A673 (cell line): ENCODE data around the gene THSD4. TPM values are rescaled to one million over a fixed set of nuclear protein-coding genes. Genes with fewer than 3 reads are reported as not detected.

ENCODE experiments used
- BruUV-seq: library from RNA; stranded (reverse); fragments of 400-500 nt; replicated peaks from 2 replicates; lab custom pipeline; 2021; lab: Mats Ljungman, UMichigan
- CTCF ChIA-PET: fragments of 300-600 bp; sonication (Branson Sonifier 250); formaldehyde crosslinking; loops from one replicate; lab custom pipeline; 2022; ENCODE audit warnings: antibody characterized with exemption; lab: Charles Lee
- POLR2A ChIA-PET: fragments of 300-600 bp; sonication (Branson Sonifier 250); formaldehyde crosslinking; loops from one replicate; lab custom pipeline; 2022; ENCODE audit warnings: antibody characterized with exemption; ENCODE audit not compliant: low non-redundant PET; lab: Charles Lee
- DNase-seq: peaks from one replicate; pipeline ENCODE4 v3.0.0-alpha.2; 2015; ENCODE audit warnings: low spot score
- H3K27ac ChIP-seq: fragments of 200-600 bp; sonication (generic); 2 replicates; pipeline ENCODE4 v1.5.1; 2016; ENCODE audit warnings: mixed run types, low read depth, mild to moderate bottlenecking, mixed read lengths, antibody characterized with exemption, low read length; ENCODE audit not compliant: poor library complexity, severe bottlenecking
- H3K27me3 ChIP-seq: fragments of 200-600 bp; sonication (generic); replicated peaks from 2 replicates; pipeline ENCODE4 v1.6.1; 2017; ENCODE audit warnings: mixed run types, low read depth, mild to moderate bottlenecking, mixed read lengths, antibody characterized with exemption, low read length; ENCODE audit not compliant: insufficient read depth, poor library complexity
- H3K36me3 ChIP-seq: fragments of 200-600 bp; sonication (generic); 2 replicates; pipeline ENCODE4 v1.6.1; 2016; ENCODE audit warnings: mixed run types, mild to moderate bottlenecking, mixed read lengths, antibody characterized with exemption, low read length; ENCODE audit not compliant: insufficient read depth, poor library complexity, severe bottlenecking
- H3K4me1 ChIP-seq: fragments of 200-600 bp; sonication (generic); 2 replicates; pipeline ENCODE4 v1.6.1; 2017; ENCODE audit warnings: mixed run types, mild to moderate bottlenecking, mixed read lengths, antibody characterized with exemption, low read length; ENCODE audit not compliant: insufficient read depth, poor library complexity, severe bottlenecking
- H3K4me3 ChIP-seq: fragments of 200-600 bp; sonication (generic); 2 replicates; pipeline ENCODE4 v1.5.1; 2016; ENCODE audit warnings: low read depth, mixed run types, mild to moderate bottlenecking, mixed read lengths, low read length; ENCODE audit not compliant: poor library complexity, severe bottlenecking
- H3K9me3 ChIP-seq: fragments of 200-600 bp; sonication (generic); 2 replicates; pipeline ENCODE4 v1.6.1; 2016; ENCODE audit warnings: mixed run types, low read depth, mild to moderate bottlenecking, mixed read lengths, antibody characterized with exemption, low read length; ENCODE audit not compliant: poor library complexity, severe bottlenecking
- EZH2 ChIP-seq: fragments of 200-600 bp; sonication (generic); IDR thresholded peaks from 2 replicates; pipeline ENCODE4 v1.6.1; 2017; ENCODE audit warnings: borderline replicate concordance, low read depth, mild to moderate bottlenecking, mixed read lengths, antibody characterized with exemption, low read length; ENCODE audit not compliant: poor library complexity, severe bottlenecking
- intact Hi-C: fragments of 100-400 bp; cut with micrococcal nuclease; formaldehyde crosslinking; loops from one replicate; pipeline ENCODE4 v1.10.0; 2022; ENCODE audit not compliant: unreplicated experiment
- total RNA-seq: library from RNA; stranded (reverse); gene quantifications from 2 replicates; pipeline ENCODE4 v1.2.3, GENCODE V29; 2021
- TF ChIP-seq, protein P1 (sequence below): fragments of 300-800, 200-600 bp; sonication (generic); conservative IDR thresholded peaks from 2 replicates; pipeline ENCODE4 v1.5.1; 2017; ENCODE audit warnings: low read depth, mild to moderate bottlenecking, antibody characterized with exemption, low read length, moderate library complexity, mixed read lengths

THSD4 gene
- total RNA-seq, 1 experiment from 2014 or later: 2.4 TPM

DNA sequence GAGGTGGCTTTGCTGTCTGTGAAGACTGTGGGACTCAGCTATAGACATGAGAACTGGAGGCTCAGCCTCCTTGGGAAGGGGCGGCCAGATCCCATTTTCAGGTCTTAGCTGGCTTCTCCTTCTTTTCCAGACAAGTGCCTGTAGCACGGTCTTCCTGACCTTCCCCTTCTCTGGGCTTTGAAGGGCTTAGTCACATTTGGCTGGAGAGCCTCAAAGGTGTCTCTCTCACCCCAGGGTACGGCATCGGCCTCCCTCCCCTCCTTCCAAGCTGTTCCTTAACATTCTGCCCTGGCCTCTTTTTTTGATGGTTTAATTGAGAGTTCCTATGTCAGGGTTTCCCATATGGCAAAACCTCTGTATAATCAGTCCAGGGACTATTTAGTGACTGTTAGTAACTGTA is 242.7 kb downstream of the THSD4 start:
- Histone ChIP-seq H3K27ac (no peak overlapping the region), H3K27me3 (no peaks in the 10 kb centered on the region), H3K36me3 (no peaks in the 10 kb centered on the region), H3K9me3 (no peaks in the 10 kb centered on the region), H3K4me1 (peaks cover 10% of the 10 kb centered on the region), H3K4me3 (no peak overlapping the region)
- CTCF ChIA-PET: no interaction called here
- DNase-seq: no peak
- no TSS peak for BruUV-seq
- POLR2A ChIA-PET: no interaction called here
- intact Hi-C loops: no loop called here
- no peak for TF ChIP-seq EZH2
- TF ChIP-seq, protein P1, sequence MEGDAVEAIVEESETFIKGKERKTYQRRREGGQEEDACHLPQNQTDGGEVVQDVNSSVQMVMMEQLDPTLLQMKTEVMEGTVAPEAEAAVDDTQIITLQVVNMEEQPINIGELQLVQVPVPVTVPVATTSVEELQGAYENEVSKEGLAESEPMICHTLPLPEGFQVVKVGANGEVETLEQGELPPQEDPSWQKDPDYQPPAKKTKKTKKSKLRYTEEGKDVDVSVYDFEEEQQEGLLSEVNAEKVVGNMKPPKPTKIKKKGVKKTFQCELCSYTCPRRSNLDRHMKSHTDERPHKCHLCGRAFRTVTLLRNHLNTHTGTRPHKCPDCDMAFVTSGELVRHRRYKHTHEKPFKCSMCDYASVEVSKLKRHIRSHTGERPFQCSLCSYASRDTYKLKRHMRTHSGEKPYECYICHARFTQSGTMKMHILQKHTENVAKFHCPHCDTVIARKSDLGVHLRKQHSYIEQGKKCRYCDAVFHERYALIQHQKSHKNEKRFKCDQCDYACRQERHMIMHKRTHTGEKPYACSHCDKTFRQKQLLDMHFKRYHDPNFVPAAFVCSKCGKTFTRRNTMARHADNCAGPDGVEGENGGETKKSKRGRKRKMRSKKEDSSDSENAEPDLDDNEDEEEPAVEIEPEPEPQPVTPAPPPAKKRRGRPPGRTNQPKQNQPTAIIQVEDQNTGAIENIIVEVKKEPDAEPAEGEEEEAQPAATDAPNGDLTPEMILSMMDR: no peak

DNA sequence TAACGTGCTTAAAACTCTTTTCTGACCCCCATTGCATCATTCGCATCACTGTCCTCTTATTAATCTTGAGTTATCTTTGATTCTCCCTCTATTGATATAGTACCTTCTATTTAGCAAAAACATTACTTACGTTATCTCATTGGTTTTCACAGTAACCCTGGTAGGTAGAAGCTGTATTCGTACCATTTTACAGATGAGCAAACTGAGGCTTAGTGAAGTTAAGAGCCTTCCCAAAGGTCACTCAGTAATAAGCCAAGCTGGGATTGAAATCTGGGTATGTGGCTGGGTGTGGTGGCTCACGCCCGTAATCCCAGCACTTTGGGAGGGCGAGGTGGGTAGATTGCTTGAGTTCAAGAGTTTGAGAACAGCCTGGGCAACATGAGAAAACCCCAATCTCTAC is 244.0 kb downstream of the THSD4 start:
- peaks cover 13% of the 10 kb centered on the region for H3K4me1 ChIP-seq
- no peak for TF ChIP-seq EZH2
- TF ChIP-seq, protein P1: no peak
- no peaks in the 10 kb centered on the region for H3K27me3 ChIP-seq
- POLR2A ChIA-PET: no interaction called here
- H3K9me3 ChIP-seq: no peaks in the 10 kb centered on the region
- H3K36me3 ChIP-seq: no peaks in the 10 kb centered on the region
- no peak overlapping the region for H3K4me3 ChIP-seq
- no TSS peak for BruUV-seq
- no peak for DNase-seq
- intact Hi-C loops: no loop called here
- CTCF ChIA-PET: no interaction called here
- H3K27ac ChIP-seq: no peak overlapping the region

DNA sequence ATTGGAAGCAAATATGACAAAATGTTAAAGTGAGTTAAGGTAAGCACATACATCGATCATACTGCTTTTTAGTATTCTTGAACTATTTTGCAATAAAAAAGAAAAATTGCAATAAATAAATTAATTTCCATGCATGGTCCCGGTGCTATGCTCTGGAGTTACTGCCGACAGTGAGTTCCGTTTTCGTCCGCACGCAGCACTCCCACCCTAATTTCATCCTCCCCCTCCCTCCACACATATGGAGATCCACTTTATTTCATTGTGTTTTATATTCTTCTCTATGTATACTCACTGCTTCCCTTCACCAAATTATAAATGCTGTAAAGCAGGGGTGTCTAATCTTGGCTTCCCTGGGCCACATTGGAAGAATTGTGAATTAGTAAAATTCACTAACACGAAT is 247.3 kb downstream of the THSD4 start:
- CTCF ChIA-PET: no interaction called here
- POLR2A ChIA-PET: no interaction called here
- intact Hi-C loops: no loop called here

More for the DNA sequence above, 247.3 kb downstream of the THSD4 start:
- TF ChIP-seq, protein P1: no peak
- no peak for TF ChIP-seq EZH2
- no TSS peak for BruUV-seq
- H3K36me3 ChIP-seq: no peaks in the 10 kb centered on the region
- H3K4me1 ChIP-seq: peaks cover 10% of the 10 kb centered on the region
- H3K27ac ChIP-seq: no peak overlapping the region
- H3K4me3 ChIP-seq: no peak overlapping the region
- no peak for DNase-seq
- no peaks in the 10 kb centered on the region for H3K9me3 ChIP-seq
- no peaks in the 10 kb centered on the region for H3K27me3 ChIP-seq
